Fibroblast of lung (primary cell): ENCODE data around the gene INPP5A. TPM values are rescaled to one million over a fixed set of nuclear protein-coding genes. Genes with fewer than 3 reads are reported as not detected.
"Not testable (repeated sequence)": the region's sequence is repeated elsewhere in the genome, so short reads cannot be mapped to it uniquely, and the experiment has no call there.

ENCODE experiments used
- DNase-seq, 2 donors: peaks; one replicate each; pipeline versions ENCODE4 v3.0.0 to v3.0.0-alpha.2; 2010; ENCODE audit warnings: low read depth in 2 of 2
- H2AFZ ChIP-seq: 2 replicates; pipeline ENCODE4 v1.5.1; 2012; ENCODE audit warnings: low read length, control low read depth, inconsistent platforms
- H3K27ac ChIP-seq: 2 replicates; pipeline ENCODE4 v1.5.1; 2011; ENCODE audit warnings: low read length, control low read depth; ENCODE audit not compliant: insufficient read depth
- H3K27me3 ChIP-seq: 2 replicates; pipeline ENCODE4 v1.5.1; 2011; ENCODE audit warnings: mild to moderate bottlenecking, low read length; ENCODE audit not compliant: control insufficient read depth, insufficient read depth
- H3K36me3 ChIP-seq: 2 replicates; pipeline ENCODE4 v1.5.1; 2011; ENCODE audit warnings: low read length; ENCODE audit not compliant: control insufficient read depth, insufficient read depth
- H3K4me1 ChIP-seq: 2 replicates; pipeline ENCODE4 v1.5.1; 2011; ENCODE audit warnings: low read length; ENCODE audit not compliant: control insufficient read depth, insufficient read depth; ENCODE audit errors: extremely low read depth
- H3K4me2 ChIP-seq: 2 replicates; pipeline ENCODE4 v1.5.1; 2011; ENCODE audit warnings: low read length, control low read depth; ENCODE audit not compliant: insufficient read depth; ENCODE audit errors: extremely low read depth
- H3K4me3 ChIP-seq, 4 experiments: fragments of 200-600 bp in 1 of 4; sonication (generic) in 1 of 4; replicated peaks in 1 of 4; 2 replicates each; pipeline ENCODE4 v1.5.1; 2011 to 2016; ENCODE audit warnings: low read length in 4 of 4, low read depth in 3 of 4, mild to moderate bottlenecking in 3 of 4, control low read depth in 2 of 4, inconsistent platforms in 1 of 4, mixed read lengths in 1 of 4; ENCODE audit not compliant: insufficient read depth in 1 of 4; ENCODE audit errors: control extremely low read depth in 1 of 4
- H3K79me2 ChIP-seq: 2 replicates; pipeline ENCODE4 v1.5.1; 2012; ENCODE audit warnings: mild to moderate bottlenecking, low read length, inconsistent platforms; ENCODE audit not compliant: control insufficient read depth, insufficient read depth
- H3K9ac ChIP-seq: 2 replicates; pipeline ENCODE4 v1.5.1; 2011; ENCODE audit warnings: mild to moderate bottlenecking, low read length, control low read depth; ENCODE audit not compliant: insufficient read depth
- H3K9me3 ChIP-seq: 2 replicates; pipeline ENCODE4 v1.5.1; 2012; ENCODE audit warnings: low read depth, low read length; ENCODE audit not compliant: control insufficient read depth, insufficient read depth
- H4K20me1 ChIP-seq: 2 replicates; pipeline ENCODE4 v1.5.1; 2011; ENCODE audit warnings: low read length; ENCODE audit not compliant: control insufficient read depth, insufficient read depth; ENCODE audit errors: extremely low read depth
- CTCF ChIP-seq, 2 donors: IDR thresholded peaks in 1 of 2; conservative IDR thresholded peaks in 1 of 2; 1 replicate in 1 of 2; 2 replicates in 1 of 2; pipeline ENCODE4 v1.5.1; 2011 to 2012; ENCODE audit warnings: low read length in 2 of 2, control low read depth in 1 of 2, inconsistent platforms in 1 of 2, low read depth in 1 of 2, mild to moderate bottlenecking in 1 of 2
- EZH2 ChIP-seq: IDR thresholded peaks from 2 replicates; pipeline ENCODE4 v1.5.1; 2012; ENCODE audit warnings: low read length, control low read depth, mild to moderate bottlenecking; ENCODE audit errors: missing control alignments
- polyA plus RNA-seq, 2 donors: library from polyadenylated mRNA; depleted of rRNA in 1 of 2; stranded (reverse) in 1 of 2; unstranded in 1 of 2; fragments of >200 nt; gene quantifications; 2 replicates each; pipeline ENCODE4 v1.2.1, GENCODE V29; 2011 to 2012; ENCODE audit warnings: missing spikeins in 1 of 2
- total RNA-seq: library from RNA; depleted of rRNA; stranded (reverse); fragments of >200 nt; gene quantifications from 2 replicates; pipeline ENCODE4 v1.2.1, GENCODE V29; 2014

Gene INPP5A
- total and polyA plus RNA-seq, 2 donors (not counting 1 experiment from before 2014, with no cell fraction given) = 24.6 to 39.9 TPM

- no peak overlapping the region for H3K4me3 ChIP-seq
- no peaks in the 10 kb centered on the region for H3K36me3 ChIP-seq
- H3K4me2 ChIP-seq = no peak overlapping the region
- no peak overlapping the region for H3K9ac ChIP-seq
- no peaks in the 10 kb centered on the region for H3K4me1 ChIP-seq
- DNase-seq = no peak
- no peak overlapping the region for H2AFZ ChIP-seq
- no peaks in the 10 kb centered on the region for H4K20me1 ChIP-seq
- TF ChIP-seq EZH2 (no peak), CTCF (conservative IDR thresholded peaks at IDR 0.05 in 1 of 2, IDR thresholded peaks at IDR 0.05 in 1 of 2; ENCODE audit: low read depth in 1 of 2, low read length in 2 of 2) (no peak)
- H3K27ac ChIP-seq = no peak overlapping the region
- no peaks in the 10 kb centered on the region for H3K27me3 ChIP-seq
- no peaks in the 10 kb centered on the region for H3K79me2 ChIP-seq
- H3K9me3 ChIP-seq = no peaks in the 10 kb centered on the region
Measured at GRCh38 chr10:132678436-132679216, 141.0 kb downstream of the INPP5A start.

GRCh38 chr10:132679217-132679595, 141.6 kb downstream of the INPP5A start:
- DNase-seq = no peak
- no peak overlapping the region for H2AFZ ChIP-seq
- H3K79me2 ChIP-seq = no peaks in the 10 kb centered on the region
- no peak overlapping the region for H3K4me3 ChIP-seq
- no peak overlapping the region for H3K4me2 ChIP-seq
- H3K9me3 ChIP-seq = no peaks in the 10 kb centered on the region
- no peak overlapping the region for H3K27ac ChIP-seq
- H3K27me3 ChIP-seq = no peaks in the 10 kb centered on the region
- H4K20me1 ChIP-seq = no peaks in the 10 kb centered on the region
- no peaks in the 10 kb centered on the region for H3K36me3 ChIP-seq
- TF ChIP-seq CTCF (conservative IDR thresholded peaks at IDR 0.05 in 1 of 2, IDR thresholded peaks at IDR 0.05 in 1 of 2; ENCODE audit: low read depth in 1 of 2, low read length in 2 of 2) = no peak
- H3K9ac ChIP-seq = no peak overlapping the region
- peaks cover under 1% of the 10 kb centered on the region for H3K4me1 ChIP-seq

GRCh38 chr10:132679640-132680039, 142.1 kb downstream of the INPP5A start:
- Histone ChIP-seq H3K79me2 (no peaks in the 10 kb centered on the region), H3K27me3 (no peaks in the 10 kb centered on the region), H3K4me1 (peaks cover 5% of the 10 kb centered on the region), H3K27ac (no peak overlapping the region), H3K4me3 (no peak overlapping the region), H3K9me3 (no peaks in the 10 kb centered on the region), H3K4me2 (no peak overlapping the region), H4K20me1 (no peaks in the 10 kb centered on the region), H3K36me3 (no peaks in the 10 kb centered on the region), H2AFZ (no peak overlapping the region), H3K9ac (no peak overlapping the region)
- TF ChIP-seq EZH2 (no peak), CTCF (conservative IDR thresholded peaks at IDR 0.05 in 1 of 2, IDR thresholded peaks at IDR 0.05 in 1 of 2; ENCODE audit: low read depth in 1 of 2, low read length in 2 of 2) (no peak)
- DNase-seq = no peak

- H2AFZ ChIP-seq, H3K27ac ChIP-seq, H3K4me1 ChIP-seq, H3K9ac ChIP-seq, H3K27me3 ChIP-seq, H3K4me3 ChIP-seq, H3K79me2 ChIP-seq, H3K36me3 ChIP-seq, H3K4me2 ChIP-seq, DNase-seq, H4K20me1 ChIP-seq, H3K9me3 ChIP-seq: not testable (repeated sequence)
Measured at GRCh38 chr10:132680741-132681140, 143.2 kb downstream of the INPP5A start.
